Endothelial cell of umbilical vein (primary cell): ENCODE data around the gene ETV6. TPM values are rescaled to one million over a fixed set of nuclear protein-coding genes. Genes with fewer than 3 reads are reported as not detected.

Experiments used
- BruUV-seq: library from RNA; stranded (reverse); fragments of 400-500 nt; replicated peaks from 2 replicates; lab custom pipeline; 2021; lab: Mats Ljungman, UMichigan
- CTCF ChIA-PET: fragments of 300-600, 350-600 bp; sonication (Branson Sonifier 250); formaldehyde crosslinking; loops from one replicate; lab custom pipeline; 2021; ENCODE audit warnings: antibody characterized with exemption, inconsistent platforms; lab: Charles Lee
- POLR2A ChIA-PET: fragments of 300-600, 350-600 bp; sonication (Branson Sonifier 250); formaldehyde crosslinking; loops from one replicate; lab custom pipeline; 2021; ENCODE audit warnings: antibody characterized with exemption, inconsistent platforms; lab: Charles Lee
- DNase-seq: peaks from one replicate; pipeline ENCODE4 v3.0.0-alpha.2; 2011; ENCODE audit warnings: low read depth, low spot score
- FAIRE-seq: peaks from 2 replicates; lab custom pipeline; 2011; peaks lifted over from hg19 to GRCh38; lab: Jason Lieb, UNC
- H2AFZ ChIP-seq: 2 replicates; pipeline ENCODE4 v1.6.0; 2012; ENCODE audit warnings: low read depth, low read length, control low read depth, inconsistent platforms
- H3K27ac ChIP-seq: 2 replicates; pipeline ENCODE4 v1.5.1; 2011; ENCODE audit warnings: low read depth, mild to moderate bottlenecking, control low read depth, low read length, moderate library complexity; ENCODE audit not compliant: insufficient read depth
- H3K27me3 ChIP-seq, 2 experiments: 2 replicates each; pipeline versions ENCODE4 v1.6.0 to v1.6.1; 2011; ENCODE audit warnings: low read length in 2 of 2, mixed read lengths in 1 of 2; ENCODE audit not compliant: control insufficient read depth in 2 of 2, insufficient read depth in 2 of 2
- H3K36me3 ChIP-seq, 2 experiments: 2 replicates in 1 of 2; 3 replicates in 1 of 2; pipeline ENCODE4 v1.5.1; 2011; ENCODE audit warnings: low read length in 2 of 2, mild to moderate bottlenecking in 1 of 2, moderate library complexity in 1 of 2; ENCODE audit not compliant: control insufficient read depth in 2 of 2, insufficient read depth in 2 of 2; ENCODE audit errors: extremely low read depth in 1 of 2
- H3K4me1 ChIP-seq: 3 replicates; pipeline ENCODE4 v1.5.1; 2011; ENCODE audit warnings: mild to moderate bottlenecking, low read length; ENCODE audit not compliant: control insufficient read depth, insufficient read depth; ENCODE audit errors: extremely low read depth
- H3K4me2 ChIP-seq: 2 replicates; pipeline ENCODE4 v1.6.1; 2011; ENCODE audit warnings: low read length, control low read depth, mixed read lengths; ENCODE audit not compliant: insufficient read depth
- H3K4me3 ChIP-seq, 3 experiments: fragments of 200-600 bp in 1 of 3; sonication (generic), shearing (Covaris generic) in 1 of 3; replicated peaks in 1 of 3; 2 replicates each; pipeline ENCODE4 v1.5.1; 2011 to 2016; ENCODE audit warnings: control low read depth in 3 of 3, low read length in 3 of 3, mild to moderate bottlenecking in 2 of 3, inconsistent platforms in 1 of 3, low read depth in 1 of 3, moderate library complexity in 1 of 3; ENCODE audit not compliant: insufficient read depth in 1 of 3
- H3K79me2 ChIP-seq: 2 replicates; pipeline ENCODE4 v1.6.0; 2012; ENCODE audit warnings: low read length, inconsistent platforms; ENCODE audit not compliant: control insufficient read depth, insufficient read depth
- H3K9ac ChIP-seq: replicated peaks from 2 replicates; pipeline ENCODE3; 2011; ENCODE audit warnings: low read length, control low read depth; ENCODE audit not compliant: insufficient read depth; ENCODE audit errors: extremely low read depth
- H3K9me1 ChIP-seq: replicated peaks from 3 replicates; pipeline ENCODE4 v1.6.0; 2011; ENCODE audit warnings: mild to moderate bottlenecking, low read length; ENCODE audit not compliant: control insufficient read depth, insufficient read depth; ENCODE audit errors: extremely low read depth
- H3K9me3 ChIP-seq: replicated peaks from 2 replicates; pipeline ENCODE4 v1.5.1; 2012; ENCODE audit warnings: low read length, inconsistent platforms; ENCODE audit not compliant: control insufficient read depth, insufficient read depth
- H4K20me1 ChIP-seq: replicated peaks from 2 replicates; pipeline ENCODE3; 2011; ENCODE audit warnings: mild to moderate bottlenecking, low read length; ENCODE audit not compliant: control insufficient read depth, insufficient read depth; ENCODE audit errors: extremely low read depth
- EZH2 ChIP-seq: IDR thresholded peaks from 2 replicates; pipeline ENCODE4 v1.6.1; 2012; ENCODE audit warnings: borderline replicate concordance, low read depth, mild to moderate bottlenecking, moderate library complexity, low read length, inconsistent platforms; ENCODE audit not compliant: severe bottlenecking
- FOS ChIP-seq: IDR thresholded peaks from 2 replicates; pipeline ENCODE4 v1.6.1; 2011; ENCODE audit warnings: mild to moderate bottlenecking, low read length, moderate library complexity, borderline replicate concordance; ENCODE audit not compliant: insufficient read depth
- GATA2 ChIP-seq: IDR thresholded peaks from 2 replicates; pipeline ENCODE4 v1.7.0; 2011; ENCODE audit warnings: low read depth, mild to moderate bottlenecking, moderate library complexity, mixed read lengths, low read length; ENCODE audit not compliant: insufficient read length, insufficient read depth
- JUN ChIP-seq: IDR thresholded peaks from 2 replicates; pipeline ENCODE4 v1.6.1; 2011; ENCODE audit warnings: borderline replicate concordance, low read depth; ENCODE audit not compliant: insufficient read length, insufficient read depth
- MYC ChIP-seq: IDR thresholded peaks from one replicate; pipeline ENCODE4 v1.6.1; 2011; ENCODE audit warnings: mild to moderate bottlenecking, low read depth, low read length
- POLR2A ChIP-seq: IDR thresholded peaks from 2 replicates; pipeline ENCODE4 v1.6.1; 2012; ENCODE audit warnings: low read depth, mild to moderate bottlenecking, control low read depth, low read length
- POLR2AphosphoS5 ChIP-seq: IDR thresholded peaks from 2 replicates; pipeline ENCODE4 v1.6.1; 2012; ENCODE audit warnings: low read depth, mild to moderate bottlenecking, control low read depth, low read length, moderate library complexity; ENCODE audit not compliant: insufficient read depth
- dilution Hi-C: fragments of 300-500 bp; cut with MboI; formaldehyde crosslinking; loops from one replicate; pipeline ENCODE4 v1.15.0; 2019; ENCODE audit warnings: low sequenced_read_pairs; ENCODE audit not compliant: extremely low pct_ligation_motif_present
- intact Hi-C: fragments of 100-400 bp; cut with micrococcal nuclease; formaldehyde crosslinking; loops from one replicate; pipeline ENCODE4 v1.10.0; 2022
- polyA plus RNA-seq, 4 experiments: library from polyadenylated mRNA; depleted of rRNA in 3 of 4; stranded (reverse) in 3 of 4; unstranded in 1 of 4; fragments of >200 nt; gene quantifications; 2 replicates each; pipeline versions ENCODE4 v1.2.1 to v1.2.3, GENCODE V29; 2011 to 2012; ENCODE audit warnings: missing spikeins in 1 of 4
- total RNA-seq: library from RNA; stranded (reverse); gene quantifications from 2 replicates; pipeline ENCODE4 v1.2.3, GENCODE V29; 2021
- TF ChIP-seq, protein P1 (sequence below): IDR thresholded peaks from 2 replicates; pipeline ENCODE4 v1.6.1; 2011; ENCODE audit not compliant: insufficient read depth, insufficient read length
- TF ChIP-seq, protein P2 (sequence below), 2 donors: IDR thresholded peaks; 1 replicate in 1 of 2; 2 replicates in 1 of 2; pipeline ENCODE4 v1.5.1; 2011; ENCODE audit warnings: low read length in 2 of 2, mild to moderate bottlenecking in 2 of 2, moderate library complexity in 2 of 2, control low read depth in 1 of 2, inconsistent platforms in 1 of 2, low read depth in 1 of 2; ENCODE audit not compliant: insufficient read depth in 1 of 2; ENCODE audit errors: extremely low read depth in 1 of 2

Gene ETV6
- total and polyA plus RNA-seq, 2 donors (not counting 3 experiments of a cell fraction or from before 2014, with no cell fraction given), result 15.9 to 57.1 TPM

DNA sequence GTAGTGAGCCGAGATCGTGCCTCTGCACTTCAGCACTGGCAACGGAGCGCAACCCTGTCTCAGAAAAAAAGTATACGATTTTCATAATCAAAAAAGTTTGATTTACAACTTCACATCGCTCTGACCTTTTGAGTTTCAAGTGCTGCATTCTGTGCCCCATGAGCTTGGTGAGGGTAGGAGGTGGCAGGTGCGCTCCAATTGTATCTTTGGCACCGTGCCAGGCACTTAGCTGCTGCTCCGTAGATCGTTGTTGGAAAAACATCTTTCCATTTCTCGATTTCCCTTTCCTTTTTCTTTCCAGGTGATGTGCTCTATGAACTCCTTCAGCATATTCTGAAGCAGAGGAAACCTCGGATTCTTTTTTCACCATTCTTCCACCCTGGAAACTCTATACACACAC lies 203.7 kb downstream of the ETV6 start:
- H3K9ac ChIP-seq, result no peak overlapping the region
- peaks cover 10% of the 10 kb centered on the region for H3K4me1 ChIP-seq
- TF ChIP-seq POLR2AphosphoS5, result no peak
- TF ChIP-seq, protein P1, sequence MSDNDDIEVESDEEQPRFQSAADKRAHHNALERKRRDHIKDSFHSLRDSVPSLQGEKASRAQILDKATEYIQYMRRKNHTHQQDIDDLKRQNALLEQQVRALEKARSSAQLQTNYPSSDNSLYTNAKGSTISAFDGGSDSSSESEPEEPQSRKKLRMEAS, result no peak
- TF ChIP-seq POLR2A, result no peak
- no peak for TF ChIP-seq MYC
- TF ChIP-seq JUN, result no peak
- TF ChIP-seq FOS, result no peak
- no peak for TF ChIP-seq GATA2
- no peak for TF ChIP-seq EZH2
- TF ChIP-seq, protein P2, sequence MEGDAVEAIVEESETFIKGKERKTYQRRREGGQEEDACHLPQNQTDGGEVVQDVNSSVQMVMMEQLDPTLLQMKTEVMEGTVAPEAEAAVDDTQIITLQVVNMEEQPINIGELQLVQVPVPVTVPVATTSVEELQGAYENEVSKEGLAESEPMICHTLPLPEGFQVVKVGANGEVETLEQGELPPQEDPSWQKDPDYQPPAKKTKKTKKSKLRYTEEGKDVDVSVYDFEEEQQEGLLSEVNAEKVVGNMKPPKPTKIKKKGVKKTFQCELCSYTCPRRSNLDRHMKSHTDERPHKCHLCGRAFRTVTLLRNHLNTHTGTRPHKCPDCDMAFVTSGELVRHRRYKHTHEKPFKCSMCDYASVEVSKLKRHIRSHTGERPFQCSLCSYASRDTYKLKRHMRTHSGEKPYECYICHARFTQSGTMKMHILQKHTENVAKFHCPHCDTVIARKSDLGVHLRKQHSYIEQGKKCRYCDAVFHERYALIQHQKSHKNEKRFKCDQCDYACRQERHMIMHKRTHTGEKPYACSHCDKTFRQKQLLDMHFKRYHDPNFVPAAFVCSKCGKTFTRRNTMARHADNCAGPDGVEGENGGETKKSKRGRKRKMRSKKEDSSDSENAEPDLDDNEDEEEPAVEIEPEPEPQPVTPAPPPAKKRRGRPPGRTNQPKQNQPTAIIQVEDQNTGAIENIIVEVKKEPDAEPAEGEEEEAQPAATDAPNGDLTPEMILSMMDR (IDR thresholded peaks at IDR 0.05; ENCODE audit: extremely low read depth in 1 of 2, insufficient read depth in 1 of 2, low read depth in 1 of 2, low read length in 2 of 2), result no peak
- DNase-seq (no peak), FAIRE-seq (no peak)
- ChIA-PET POLR2A (no interaction called here), CTCF (no interaction called here)
- no peaks in the 10 kb centered on the region for H3K9me3 ChIP-seq
- intact Hi-C loops, result no loop called here
- no peak overlapping the region for H3K27ac ChIP-seq
- no peak overlapping the region for H3K4me2 ChIP-seq
- H4K20me1 ChIP-seq, result no peaks in the 10 kb centered on the region
- H3K9me1 ChIP-seq, result no peaks in the 10 kb centered on the region
- H2AFZ ChIP-seq, result no peak overlapping the region
- H3K27me3 ChIP-seq, result no peaks in the 10 kb centered on the region
- H3K79me2 ChIP-seq, result no peaks in the 10 kb centered on the region
- no peak overlapping the region for H3K4me3 ChIP-seq
- dilution Hi-C loops, result no loop called here
- H3K36me3 ChIP-seq, result peaks cover 6 to 15% of the 10 kb centered on the region in 2 experiments
- no TSS peak for BruUV-seq
